Esophagus (tissue), 2 donors: ENCODE measurements around the gene KRTAP9-4. TPM values are rescaled to one million over a fixed set of nuclear protein-coding genes. Genes with fewer than 3 reads are reported as not detected.
"Not testable (repeated sequence)": the region's sequence is repeated elsewhere in the genome, so short reads cannot be mapped to it uniquely, and the experiment has no call there.

Experiments
- H3K27ac ChIP-seq, 2 donors: one replicate each; pipeline ENCODE4 v1.5.1; 2013; ENCODE audit warnings: low read depth in 2 of 2, mild to moderate bottlenecking in 2 of 2, inconsistent platforms in 1 of 2, low read length in 1 of 2, moderate library complexity in 1 of 2
- H3K27me3 ChIP-seq, 2 donors: one replicate each; pipeline ENCODE4 v1.6.1; 2013; ENCODE audit warnings: low read length in 2 of 2, control low read depth in 1 of 2, mild to moderate bottlenecking in 1 of 2; ENCODE audit not compliant: insufficient read depth in 2 of 2, control insufficient read depth in 1 of 2
- H3K36me3 ChIP-seq, 2 donors: one replicate each; pipeline ENCODE4 v1.6.1; 2013; ENCODE audit warnings: low read length in 1 of 2; ENCODE audit not compliant: control insufficient read depth in 2 of 2, insufficient read depth in 2 of 2
- H3K4me1 ChIP-seq, 2 donors: one replicate each; pipeline ENCODE4 v1.6.1; 2013; ENCODE audit warnings: low read length in 1 of 2; ENCODE audit not compliant: control insufficient read depth in 2 of 2, insufficient read depth in 2 of 2
- H3K4me3 ChIP-seq, 2 donors: one replicate each; pipeline ENCODE4 v1.5.1; 2013; ENCODE audit warnings: low read length in 2 of 2, mild to moderate bottlenecking in 2 of 2, low read depth in 1 of 2, moderate library complexity in 1 of 2
- H3K9me3 ChIP-seq, 2 donors: one replicate each; pipeline ENCODE4 v1.6.1; 2013; ENCODE audit warnings: mild to moderate bottlenecking in 2 of 2, low read depth in 1 of 2, low read length in 1 of 2, moderate library complexity in 1 of 2; ENCODE audit not compliant: control insufficient read depth in 2 of 2, insufficient read depth in 1 of 2
- WGBS, 2 donors: extraction: QIAGEN DNeasy Blood & Tissue Kit; methylation state at CpG; one replicate each; pipeline ENCODE4 v1.1.7; 2013; 5-methylcytosine and 5-hydroxymethylcytosine counted together
- polyA plus RNA-seq, 2 donors: library from polyadenylated mRNA; stranded (reverse); fragments of 200-250 nt; gene quantifications; one replicate each; pipeline ENCODE4 v1.2.3, GENCODE V29; 2013
- donor health status: healthy with polysubstance abuse.
- donor health status: Bipolar disorder and iron deficiency.

The KRTAP9-4 gene
- polyA plus RNA-seq, 2 donors: not detected

DNA sequence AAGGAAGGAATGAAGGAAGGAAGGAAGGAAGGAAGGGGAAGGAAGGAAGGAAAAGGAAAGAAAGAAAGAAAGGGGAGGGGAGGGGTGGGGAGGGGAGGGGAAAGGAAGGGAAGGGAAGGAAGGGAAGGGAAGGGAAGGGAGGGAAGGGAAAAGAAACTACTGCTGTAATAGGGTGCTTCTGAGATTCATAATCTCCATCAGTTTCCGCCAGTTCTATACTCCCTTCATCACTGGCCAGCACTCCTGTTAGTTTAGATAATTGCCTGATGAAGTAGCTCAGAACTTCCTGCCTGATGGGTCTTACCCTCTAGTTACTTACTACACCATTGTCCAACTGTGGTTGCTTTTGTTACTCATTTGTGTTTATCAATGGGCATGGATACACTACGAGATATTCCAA is 13.7 kb downstream of the KRTAP9-4 start:
- Histone ChIP-seq H3K4me1 (no peaks in the 10 kb centered on the region), H3K4me3 (no peak overlapping the region), H3K27ac (no peak overlapping the region), H3K27me3 (no peaks in the 10 kb centered on the region), H3K9me3 (no peaks in the 10 kb centered on the region), H3K36me3 (no peaks in the 10 kb centered on the region)
- 74 to 90% methylated on average over 2 of the region's 2 CpGs for WGBS, 2 donors

DNA sequence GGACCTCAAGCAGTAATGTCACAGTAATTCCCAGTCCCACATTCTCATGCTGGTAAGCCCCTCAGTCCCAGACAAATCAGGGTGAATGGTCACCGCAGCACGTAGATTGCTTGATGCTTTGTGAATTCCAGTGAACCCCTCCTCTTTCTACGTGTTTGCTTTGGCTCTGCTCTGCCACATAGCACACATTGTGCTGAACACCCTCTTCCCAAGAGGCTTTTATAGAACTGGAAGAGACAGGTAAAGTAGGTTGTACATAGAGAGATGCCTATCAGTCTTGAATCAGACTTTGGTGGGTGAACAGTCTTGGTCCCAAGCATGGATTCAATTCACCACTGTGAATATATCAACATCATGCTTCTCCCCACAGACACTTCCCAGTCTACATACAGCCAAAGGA is 15.1 kb downstream of the KRTAP9-4 start:
- H3K36me3 ChIP-seq: no peaks in the 10 kb centered on the region
- H3K27me3 ChIP-seq: no peaks in the 10 kb centered on the region
- H3K9me3 ChIP-seq: no peaks in the 10 kb centered on the region
- H3K27ac ChIP-seq: no peak overlapping the region
- no peak overlapping the region for H3K4me3 ChIP-seq
- WGBS, 2 donors: 71 to 86% methylated on average over 3 of the region's 3 CpGs
- no peaks in the 10 kb centered on the region for H3K4me1 ChIP-seq

DNA sequence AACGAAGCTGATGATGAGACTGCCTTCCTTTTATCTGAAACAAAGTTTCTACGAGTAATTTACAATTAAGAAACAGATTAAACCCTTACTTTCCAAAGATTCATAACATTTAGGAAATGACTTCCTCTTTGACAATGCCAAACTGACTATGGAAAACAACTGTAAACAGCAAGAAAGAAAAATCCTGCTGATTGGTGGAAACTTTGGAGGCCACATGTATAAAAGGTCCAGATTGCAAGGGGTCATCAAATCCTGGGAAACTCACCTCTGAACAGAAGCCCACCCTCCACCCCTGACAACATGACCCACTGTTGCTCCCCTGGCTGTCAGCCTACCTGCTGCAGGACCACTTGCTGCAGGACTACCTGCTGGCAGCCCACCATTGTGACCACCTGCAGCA is 15.6 kb downstream of the KRTAP9-4 start, which contains the start of gene KRTAP9-6:
KRTAP9-6 (plus strand) TSS at position 301 of the 400 bp plus-strand sequence; CDS start at position 301, 0 bp downstream.
- no peaks in the 10 kb centered on the region for H3K9me3 ChIP-seq
- no peak within 1 kb of the TSS for H3K27ac ChIP-seq
- H3K36me3 ChIP-seq: no peaks in the 10 kb centered on the region
- H3K4me3 ChIP-seq: no peak within 1 kb of the TSS
- H3K4me1 ChIP-seq: no peaks in the 10 kb centered on the region
- H3K27me3 ChIP-seq: no peaks in the 10 kb centered on the region
- 46 to 60% methylated on average over 2 of the region's 2 CpGs for WGBS, 2 donors

DNA sequence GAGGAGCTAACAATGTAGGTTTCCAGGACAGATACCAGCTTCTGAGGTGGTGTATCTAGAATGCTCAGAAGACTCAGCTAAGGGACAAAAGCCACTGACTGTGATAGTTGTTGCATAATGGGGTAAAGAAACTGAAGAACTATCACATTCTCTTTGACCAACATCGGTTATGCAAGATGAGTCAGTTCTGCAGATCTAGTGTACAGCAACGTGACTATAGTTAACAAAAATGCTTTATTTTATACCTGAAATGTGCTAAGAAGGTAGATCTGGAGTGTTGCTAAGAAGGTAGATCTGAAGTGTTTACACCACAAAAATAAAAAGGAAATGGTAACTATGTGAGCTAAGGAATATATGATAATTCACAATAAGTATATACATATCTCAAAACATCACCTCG is 18.2 kb downstream of the KRTAP9-4 start:
- no peaks in the 10 kb centered on the region for H3K36me3 ChIP-seq
- no peaks in the 10 kb centered on the region for H3K9me3 ChIP-seq
- no peak overlapping the region for H3K4me3 ChIP-seq
- no peak overlapping the region for H3K27ac ChIP-seq
- H3K27me3 ChIP-seq: no peaks in the 10 kb centered on the region
- 85% methylated on average over 3 of the region's 3 CpGs; no CpG with 5 or more reads in 1 of the 2 donors for WGBS, 2 donors
- no peaks in the 10 kb centered on the region for H3K4me1 ChIP-seq

DNA sequence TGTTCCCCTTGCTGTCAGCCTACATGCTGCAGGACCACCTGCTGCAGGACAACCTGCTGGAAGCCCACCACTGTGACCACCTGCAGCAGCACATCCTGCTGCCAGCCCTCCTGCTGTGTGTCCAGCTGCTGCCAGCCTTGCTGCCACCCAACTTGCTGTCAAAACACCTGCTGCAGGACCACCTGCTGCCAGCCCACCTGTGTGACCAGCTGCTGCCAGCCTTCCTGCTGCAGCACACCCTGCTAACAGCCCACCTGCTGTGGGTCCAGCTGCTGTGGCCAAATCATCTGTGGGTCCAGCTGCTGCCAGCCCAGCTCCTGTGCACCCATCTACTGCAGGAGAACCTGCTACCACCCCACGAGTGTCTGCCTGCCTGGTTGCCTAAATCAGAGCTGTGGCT is 21.8 kb downstream of the KRTAP9-4 start:
- WGBS, 2 donors: 57% methylated on average over 1 of the region's 1 CpG; no CpG with 5 or more reads in 1 of the 2 donors
- H3K36me3 ChIP-seq, H3K4me1 ChIP-seq, H3K27ac ChIP-seq, H3K27me3 ChIP-seq, H3K4me3 ChIP-seq, H3K9me3 ChIP-seq: not testable (repeated sequence)

DNA sequence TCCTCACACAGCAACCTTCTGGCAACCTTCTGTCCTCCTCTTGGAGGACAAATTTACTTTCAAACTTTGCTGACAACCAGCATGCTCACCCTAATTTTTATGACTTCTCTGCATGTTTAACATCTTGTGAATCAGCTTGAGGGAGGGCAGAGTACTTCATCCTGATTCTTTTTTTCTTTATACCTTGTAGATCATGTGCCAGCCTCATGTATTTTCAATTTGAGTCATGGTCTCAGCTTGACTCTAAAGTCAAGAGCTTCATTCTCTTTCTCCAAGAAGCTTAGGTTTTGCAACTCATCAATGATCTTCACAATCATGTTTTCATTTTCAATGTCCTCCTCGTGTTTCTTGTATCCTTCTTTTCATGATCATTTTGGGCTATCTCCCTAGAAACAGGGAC is 22.4 kb downstream of the KRTAP9-4 start:
- 61% methylated on average over 1 of the region's 1 CpG; no CpG with 5 or more reads in 1 of the 2 donors for WGBS, 2 donors
- Histone ChIP-seq H3K4me1 (no peaks in the 10 kb centered on the region), H3K9me3 (no peaks in the 10 kb centered on the region), H3K27me3 (no peaks in the 10 kb centered on the region), H3K27ac (no peak overlapping the region), H3K36me3 (no peaks in the 10 kb centered on the region), H3K4me3 (no peak overlapping the region)

DNA sequence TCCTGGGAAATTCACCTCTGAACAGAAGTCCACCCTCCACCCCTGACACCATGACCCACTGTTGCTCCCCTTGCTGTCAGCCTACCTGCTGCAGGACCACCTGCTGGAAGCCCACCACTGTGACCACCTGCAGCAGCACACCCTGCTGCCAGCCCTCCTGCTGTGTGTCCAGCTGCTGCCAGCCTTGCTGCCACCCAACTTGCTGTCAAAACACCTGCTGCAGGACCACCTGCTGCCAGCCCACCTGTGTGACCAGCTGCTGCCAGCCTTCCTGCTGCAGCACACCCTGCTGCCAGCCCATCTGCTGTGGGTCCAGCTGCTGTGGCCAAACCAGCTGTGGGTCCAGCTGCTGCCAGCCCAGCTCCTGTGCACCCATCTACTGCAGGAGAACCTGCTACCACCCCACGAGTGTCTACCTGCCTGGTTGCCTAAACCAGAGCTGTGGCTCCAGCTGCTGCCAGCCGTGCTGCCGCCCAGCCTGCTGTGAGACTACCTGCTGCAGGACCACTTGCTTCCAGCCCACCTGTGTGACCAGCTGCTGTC is 26.2 kb downstream of the KRTAP9-4 start, which contains the start of gene KRTAP9-7:
KRTAP9-7 (plus strand) TSS at position 51 of the 543 bp plus-strand sequence; CDS start at position 51, 0 bp downstream.
- not testable (repeated sequence) for H3K27me3 ChIP-seq

DNA sequence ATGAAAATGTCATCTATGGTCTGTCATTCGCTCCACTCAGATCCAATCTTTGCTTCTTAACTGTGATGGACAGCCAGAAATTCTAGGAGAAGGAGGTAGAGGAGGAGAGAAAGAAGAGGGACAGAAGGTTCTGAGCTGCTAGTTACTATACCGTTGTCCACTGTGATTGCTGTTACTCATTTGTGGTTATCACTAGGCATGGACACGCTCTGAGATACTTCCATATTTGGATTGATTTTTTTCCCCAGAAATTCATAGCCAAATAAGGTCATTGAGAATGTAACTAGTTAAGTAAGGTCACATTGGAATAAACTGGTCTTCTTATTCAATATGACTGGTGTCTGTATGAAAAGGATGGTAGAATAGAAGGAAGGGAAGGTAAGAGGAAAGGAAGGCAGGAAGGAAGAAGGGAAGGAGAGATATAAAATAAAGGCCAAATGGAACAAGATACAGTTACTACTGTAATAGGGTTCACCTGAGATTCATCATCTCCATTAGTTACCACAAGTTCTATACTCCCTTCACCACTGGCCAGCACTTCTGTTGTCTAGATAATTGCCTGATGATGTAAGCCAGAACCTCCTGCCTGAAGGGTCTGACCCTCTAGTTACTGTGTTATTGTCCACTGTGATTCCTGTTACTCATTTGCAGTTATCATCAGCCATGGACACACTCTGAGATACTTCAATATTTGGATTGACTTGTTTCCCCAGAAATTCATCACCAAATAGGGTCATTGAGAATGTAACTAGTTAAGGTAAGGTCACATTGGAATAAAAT is 28.9 kb downstream of the KRTAP9-4 start:
- no peaks in the 10 kb centered on the region for H3K36me3 ChIP-seq
- WGBS, 2 donors: 79 to 87% methylated on average over 3 of the region's 3 CpGs
- no peak overlapping the region for H3K27ac ChIP-seq
- no peaks in the 10 kb centered on the region for H3K4me1 ChIP-seq
- no peak overlapping the region for H3K4me3 ChIP-seq
- H3K9me3 ChIP-seq: peaks cover 0 to 2% of the 10 kb centered on the region in 2 donors
- no peaks in the 10 kb centered on the region for H3K27me3 ChIP-seq

More for the DNA sequence above, 26.2 kb downstream of the KRTAP9-4 start, which contains the start of gene KRTAP9-7:
- H3K4me1 ChIP-seq, H3K4me3 ChIP-seq, H3K27ac ChIP-seq, H3K36me3 ChIP-seq, H3K9me3 ChIP-seq: not testable (repeated sequence)
- WGBS, 2 donors: 76 to 89% methylated on average over 3 of the region's 3 CpGs

DNA sequence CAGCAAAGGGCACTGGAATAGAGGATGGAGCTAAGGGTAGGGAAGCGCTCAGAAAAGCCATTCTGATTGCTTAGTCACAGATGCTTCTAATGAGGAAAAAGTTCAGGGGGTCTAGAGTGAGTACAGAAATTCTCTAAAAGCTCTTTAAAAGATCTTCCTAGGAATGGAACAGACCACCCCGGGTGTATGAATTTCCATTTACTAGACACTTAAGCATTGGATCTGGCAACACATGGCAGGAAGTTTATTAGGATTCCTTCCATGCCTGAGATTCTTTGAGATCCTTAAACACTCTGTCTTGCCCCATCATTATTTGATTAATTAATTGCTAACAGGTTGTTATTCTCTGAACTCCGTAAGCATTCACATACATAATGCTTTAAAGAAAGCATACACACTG is 34.6 kb downstream of the KRTAP9-4 start:
- Histone ChIP-seq H3K9me3 (peaks cover 0 to 2% of the 10 kb centered on the region in 2 donors), H3K4me3 (no peak overlapping the region), H3K36me3 (no peaks in the 10 kb centered on the region), H3K4me1 (no peaks in the 10 kb centered on the region), H3K27me3 (no peaks in the 10 kb centered on the region), H3K27ac (no peak overlapping the region)
- 55 to 63% methylated on average over 3 of the region's 3 CpGs for WGBS, 2 donors
